Ascending aorta (tissue), 2 donors: Measurements from ENCODE around the gene HAO2. TPM values are rescaled to one million over a fixed set of nuclear protein-coding genes. Genes with fewer than 3 reads are reported as not detected.

Source experiments
- DNase-seq, 2 donors: peaks; one replicate each; pipeline ENCODE4 v3.0.0-alpha.2; 2019; ENCODE audit warnings: low spot score in 2 of 2
- H3K27ac ChIP-seq, 2 donors: fragments of 200-600 bp; sonication (generic); one replicate each; pipeline ENCODE4 v1.5.1; 2016 to 2017; ENCODE audit warnings: mild to moderate bottlenecking in 1 of 2
- H3K27me3 ChIP-seq: fragments of 200-600 bp; sonication (generic); one replicate; pipeline ENCODE4 v1.5.1; 2017
- H3K36me3 ChIP-seq, 2 donors: fragments of 200-600 bp; sonication (generic); one replicate each; pipeline ENCODE4 v1.5.1; 2016
- H3K4me1 ChIP-seq, 2 donors: fragments of 200-600 bp; sonication (generic); one replicate each; pipeline ENCODE4 v1.5.1; 2016 to 2017; ENCODE audit warnings: mild to moderate bottlenecking in 1 of 2
- H3K4me3 ChIP-seq, 2 donors: fragments of 200-600 bp; sonication (generic); one replicate each; pipeline ENCODE4 v1.5.1; 2016 to 2017; ENCODE audit warnings: mild to moderate bottlenecking in 1 of 2
- H3K9me3 ChIP-seq, 2 donors: fragments of 200-600 bp; sonication (generic); one replicate each; pipeline ENCODE4 v1.5.1; 2016
- CTCF ChIP-seq, 3 experiments: fragments of 200-600 bp in 2 of 3; fragments of 450-650 bp in 1 of 3; sonication (generic) in 2 of 3; IDR thresholded peaks; one replicate each; pipeline ENCODE4 v1.5.1; 2016 to 2019; ENCODE audit warnings: antibody characterized with exemption in 3 of 3, mild to moderate bottlenecking in 1 of 3, moderate library complexity in 1 of 3
- intact Hi-C: fragments of 100-400 bp; cut with DNase I; formaldehyde crosslinking; loops from one replicate; pipeline ENCODE4 v1.15.1; 2023
- total RNA-seq: library from RNA; depleted of rRNA; stranded (reverse); fragments of >200 nt; gene quantifications from one replicate; pipeline ENCODE4 v1.1.0, GENCODE V29; 2016

HAO2 gene
- total RNA-seq, 1 donor from 2014 or later, result not detected

DNA sequence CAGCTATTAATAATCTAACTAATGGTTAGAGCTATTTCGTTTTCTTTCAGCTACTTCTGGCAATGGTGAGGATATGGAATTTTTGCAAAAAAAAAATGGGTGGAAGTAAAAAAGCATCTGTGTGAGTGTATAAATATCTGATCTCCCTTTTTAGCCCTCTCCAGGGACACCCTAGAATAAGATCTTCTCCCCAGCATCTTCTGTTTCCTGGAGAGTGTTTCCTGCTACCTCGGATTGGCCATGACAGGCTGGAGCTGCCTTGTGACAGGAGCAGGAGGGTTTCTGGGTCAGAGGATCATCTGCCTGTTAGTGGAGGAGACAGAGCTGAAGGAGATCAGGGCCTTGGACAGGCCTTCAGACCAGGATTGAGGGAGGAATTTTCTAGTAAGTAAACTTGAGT, 70.2 kb downstream of the HAO2 start:
- H3K4me3 ChIP-seq, result no peak overlapping the region
- no peaks in the 10 kb centered on the region for H3K27me3 ChIP-seq
- no peaks in the 10 kb centered on the region for H3K4me1 ChIP-seq
- intact Hi-C loops, result no loop called here
- no peaks in the 10 kb centered on the region for H3K9me3 ChIP-seq
- H3K27ac ChIP-seq, result no peak overlapping the region
- no peak for TF ChIP-seq CTCF (IDR thresholded peaks at IDR 0.05)
- H3K36me3 ChIP-seq, result no peaks in the 10 kb centered on the region
- no peak for DNase-seq

DNA sequence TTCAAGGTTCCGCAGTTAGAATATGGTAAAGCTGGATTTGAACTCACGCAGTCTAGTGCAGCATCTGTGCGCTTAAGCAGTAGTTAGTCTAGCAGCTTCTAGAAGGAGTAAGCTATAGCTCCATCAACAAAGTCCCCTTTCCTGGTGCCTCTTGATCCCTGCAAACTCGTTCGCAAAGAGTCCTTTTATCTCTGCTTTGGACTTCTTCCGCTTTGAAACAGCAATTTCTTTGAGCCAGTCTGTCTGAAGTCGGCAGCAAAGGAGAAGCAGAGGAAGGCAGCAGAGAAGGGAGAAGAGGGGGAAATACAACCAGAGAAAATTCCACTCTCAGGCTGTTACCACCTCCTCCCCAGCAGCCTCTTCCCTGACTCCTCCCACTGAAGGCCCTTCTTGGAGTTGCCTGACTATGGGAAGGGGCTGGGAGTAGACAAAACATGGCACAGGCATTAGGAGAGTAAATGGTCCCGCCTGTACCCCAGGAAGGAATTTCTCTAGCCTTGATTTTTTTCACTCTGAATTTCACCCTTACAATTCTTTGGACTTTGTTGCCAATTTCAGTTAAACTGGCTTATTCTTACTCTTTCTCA, 72.2 kb downstream of the HAO2 start:
- H3K4me3 ChIP-seq, result no peak overlapping the region
- no peak for DNase-seq
- no peak for TF ChIP-seq CTCF (IDR thresholded peaks at IDR 0.05)
- H3K9me3 ChIP-seq, result no peaks in the 10 kb centered on the region
- H3K27me3 ChIP-seq, result no peaks in the 10 kb centered on the region
- H3K36me3 ChIP-seq, result no peaks in the 10 kb centered on the region
- intact Hi-C loops, result no loop called here
- H3K4me1 ChIP-seq, result no peaks in the 10 kb centered on the region
- no peak overlapping the region for H3K27ac ChIP-seq

- Histone ChIP-seq H3K36me3 (no peaks in the 10 kb centered on the region), H3K27me3 (no peaks in the 10 kb centered on the region), H3K4me3 (no peak overlapping the region), H3K9me3 (no peaks in the 10 kb centered on the region), H3K4me1 (no peaks in the 10 kb centered on the region), H3K27ac (no peak overlapping the region)
- intact Hi-C loops, result no loop called here
- no peak for TF ChIP-seq CTCF (IDR thresholded peaks at IDR 0.05)
- DNase-seq, result no peak
Observed at GRCh38 chr1:119442756-119443155, 74.2 kb downstream of the HAO2 start.

Other genes with a start within 250 kb of the HAO2 start
- 11.9 TPM for gene WARS2, start 228.1 kb upstream of the HAO2 start, total RNA-seq
- gene HSD3B2, start 46.4 kb downstream of the HAO2 start, total RNA-seq, result 9.9 TPM
- not detected for gene HSD3B1, start 138.4 kb downstream of the HAO2 start, total RNA-seq